ENCODE measurements around the gene SLBP. TPM values are rescaled to one million over a fixed set of nuclear protein-coding genes. Genes with fewer than 3 reads are reported as not detected.

Gene SLBP
- total and polyA plus RNA-seq, 2 donors from 2014 or later: 30.7 to 42.8 TPM

DNA sequence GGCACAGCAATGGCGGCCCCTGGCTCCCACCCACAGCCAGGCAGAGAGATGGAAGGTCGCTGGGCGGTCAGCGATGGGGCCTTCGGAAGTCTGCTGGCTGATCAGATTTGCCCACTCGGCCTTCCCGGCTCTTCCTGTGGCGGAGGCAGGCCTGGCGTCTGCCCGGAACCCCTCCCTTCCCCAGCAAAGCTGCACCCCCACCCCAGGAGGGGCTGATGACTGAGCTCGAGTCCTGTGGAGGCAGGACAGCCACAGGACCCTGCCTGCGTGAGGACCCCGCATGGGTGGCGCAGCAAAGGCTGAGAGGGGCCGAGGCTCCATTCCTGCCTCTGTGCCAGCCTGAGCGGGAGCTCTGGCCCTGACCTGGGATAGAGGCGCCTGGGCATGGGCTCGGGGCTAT lies 44.0 kb upstream of the SLBP start:
- H3K9ac ChIP-seq (ENCODE audit: low read length in 3 of 3): no peak overlapping the region
- intact Hi-C loops (cut with DNase I): no loop called here
- no peak overlapping the region for H3K27ac ChIP-seq (ENCODE audit: low read depth in 2 of 2, low read length in 2 of 2)
- no peak for DNase-seq
- H3K36me3 ChIP-seq (ENCODE audit: control insufficient read depth in 2 of 3, insufficient read depth in 3 of 3, low read length in 3 of 3): no peaks in the 10 kb centered on the region
- no peak for FAIRE-seq
- H3K4me3 ChIP-seq (ENCODE audit: low read length in 3 of 3): no peak overlapping the region
- TF ChIP-seq, protein P1, sequence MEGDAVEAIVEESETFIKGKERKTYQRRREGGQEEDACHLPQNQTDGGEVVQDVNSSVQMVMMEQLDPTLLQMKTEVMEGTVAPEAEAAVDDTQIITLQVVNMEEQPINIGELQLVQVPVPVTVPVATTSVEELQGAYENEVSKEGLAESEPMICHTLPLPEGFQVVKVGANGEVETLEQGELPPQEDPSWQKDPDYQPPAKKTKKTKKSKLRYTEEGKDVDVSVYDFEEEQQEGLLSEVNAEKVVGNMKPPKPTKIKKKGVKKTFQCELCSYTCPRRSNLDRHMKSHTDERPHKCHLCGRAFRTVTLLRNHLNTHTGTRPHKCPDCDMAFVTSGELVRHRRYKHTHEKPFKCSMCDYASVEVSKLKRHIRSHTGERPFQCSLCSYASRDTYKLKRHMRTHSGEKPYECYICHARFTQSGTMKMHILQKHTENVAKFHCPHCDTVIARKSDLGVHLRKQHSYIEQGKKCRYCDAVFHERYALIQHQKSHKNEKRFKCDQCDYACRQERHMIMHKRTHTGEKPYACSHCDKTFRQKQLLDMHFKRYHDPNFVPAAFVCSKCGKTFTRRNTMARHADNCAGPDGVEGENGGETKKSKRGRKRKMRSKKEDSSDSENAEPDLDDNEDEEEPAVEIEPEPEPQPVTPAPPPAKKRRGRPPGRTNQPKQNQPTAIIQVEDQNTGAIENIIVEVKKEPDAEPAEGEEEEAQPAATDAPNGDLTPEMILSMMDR (IDR thresholded peaks at IDR 0.05; ENCODE audit: borderline replicate concordance, extremely low read depth, insufficient read depth): no peak
- H3K9me3 ChIP-seq (ENCODE audit: control insufficient read depth in 2 of 3, insufficient read depth in 1 of 3, low read length in 3 of 3): no peaks in the 10 kb centered on the region
- no peaks in the 10 kb centered on the region for H3K27me3 ChIP-seq (ENCODE audit: control insufficient read depth, insufficient read depth, low read length)
- H3K4me1 ChIP-seq (ENCODE audit: control insufficient read depth in 2 of 3, insufficient read depth in 2 of 3, low read depth in 1 of 3, low read length in 3 of 3): peaks cover 0 to 2% (median 0%) of the 10 kb centered on the region in 3 donors

DNA sequence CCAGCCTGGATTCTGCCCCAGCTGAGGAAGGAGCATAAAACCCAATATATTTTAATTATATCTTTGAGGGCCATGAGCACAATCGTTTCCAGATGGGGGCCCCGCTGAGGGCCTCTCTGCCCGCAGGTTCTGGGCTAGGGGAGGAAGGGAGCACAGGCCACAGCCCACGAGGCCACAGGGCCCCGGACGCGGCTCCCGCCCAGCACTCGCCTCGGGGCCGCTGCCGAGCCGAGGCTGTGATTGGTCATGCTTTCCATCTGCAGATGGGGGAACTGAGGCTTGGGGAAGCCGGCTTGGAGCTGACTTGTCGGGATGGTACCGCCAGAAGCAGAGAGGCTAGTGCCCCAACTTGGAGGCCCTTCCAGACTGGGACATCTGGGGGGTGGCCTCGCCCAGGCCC lies 43.2 kb upstream of the SLBP start:
- no peaks in the 10 kb centered on the region for H3K36me3 ChIP-seq (ENCODE audit: control insufficient read depth in 2 of 3, insufficient read depth in 3 of 3, low read length in 3 of 3)
- H3K4me3 ChIP-seq (ENCODE audit: low read length in 3 of 3): no peak overlapping the region
- intact Hi-C loops (cut with DNase I): no loop called here
- H3K27ac ChIP-seq (ENCODE audit: low read depth in 2 of 2, low read length in 2 of 2): no peak overlapping the region
- DNase-seq: no peak
- H3K4me1 ChIP-seq (ENCODE audit: control insufficient read depth in 2 of 3, insufficient read depth in 2 of 3, low read depth in 1 of 3, low read length in 3 of 3): peaks cover 0 to 2% (median 0%) of the 10 kb centered on the region in 3 donors
- FAIRE-seq: no peak
- TF ChIP-seq, protein P1 (IDR thresholded peaks at IDR 0.05; ENCODE audit: borderline replicate concordance, extremely low read depth, insufficient read depth): no peak
- no peak overlapping the region for H3K9ac ChIP-seq (ENCODE audit: low read length in 3 of 3)
- no peaks in the 10 kb centered on the region for H3K27me3 ChIP-seq (ENCODE audit: control insufficient read depth, insufficient read depth, low read length)
- H3K9me3 ChIP-seq (ENCODE audit: control insufficient read depth in 2 of 3, insufficient read depth in 1 of 3, low read length in 3 of 3): no peaks in the 10 kb centered on the region

DNA sequence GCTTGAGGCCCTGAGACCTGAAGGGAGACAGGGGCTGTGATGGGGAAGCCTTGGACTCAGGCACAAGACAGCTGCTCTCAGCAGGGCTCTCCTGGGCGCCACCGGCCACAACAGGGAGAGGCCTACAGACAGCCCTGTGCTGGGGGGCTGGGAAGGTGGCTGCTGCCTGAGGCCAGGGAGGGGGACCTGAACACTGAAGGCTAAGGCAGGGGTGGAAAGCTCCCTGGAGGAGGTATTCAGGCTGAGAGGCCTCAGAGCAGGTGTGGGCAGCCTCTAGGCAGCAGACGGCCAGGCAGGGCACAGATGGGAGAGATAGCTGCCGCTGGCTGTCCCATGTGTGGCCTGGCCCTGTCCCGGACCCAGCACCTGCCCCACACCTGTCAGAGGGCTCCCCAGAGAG lies 42.2 kb upstream of the SLBP start:
- FAIRE-seq (no peak), DNase-seq (no peak)
- intact Hi-C loops (cut with DNase I): no loop called here
- Histone ChIP-seq H3K4me3 (ENCODE audit: low read length in 3 of 3) (no peak overlapping the region), H3K9me3 (ENCODE audit: control insufficient read depth in 2 of 3, insufficient read depth in 1 of 3, low read length in 3 of 3) (no peaks in the 10 kb centered on the region), H3K4me1 (ENCODE audit: control insufficient read depth in 2 of 3, insufficient read depth in 2 of 3, low read depth in 1 of 3, low read length in 3 of 3) (peaks cover 0 to 2% (median 0%) of the 10 kb centered on the region in 3 donors), H3K27me3 (ENCODE audit: control insufficient read depth, insufficient read depth, low read length) (no peaks in the 10 kb centered on the region), H3K36me3 (ENCODE audit: control insufficient read depth in 2 of 3, insufficient read depth in 3 of 3, low read length in 3 of 3) (no peaks in the 10 kb centered on the region), H3K27ac (ENCODE audit: low read depth in 2 of 2, low read length in 2 of 2) (no peak overlapping the region), H3K9ac (ENCODE audit: low read length in 3 of 3) (no peak overlapping the region)
- TF ChIP-seq, protein P1 (IDR thresholded peaks at IDR 0.05; ENCODE audit: borderline replicate concordance, extremely low read depth, insufficient read depth): no peak

DNA sequence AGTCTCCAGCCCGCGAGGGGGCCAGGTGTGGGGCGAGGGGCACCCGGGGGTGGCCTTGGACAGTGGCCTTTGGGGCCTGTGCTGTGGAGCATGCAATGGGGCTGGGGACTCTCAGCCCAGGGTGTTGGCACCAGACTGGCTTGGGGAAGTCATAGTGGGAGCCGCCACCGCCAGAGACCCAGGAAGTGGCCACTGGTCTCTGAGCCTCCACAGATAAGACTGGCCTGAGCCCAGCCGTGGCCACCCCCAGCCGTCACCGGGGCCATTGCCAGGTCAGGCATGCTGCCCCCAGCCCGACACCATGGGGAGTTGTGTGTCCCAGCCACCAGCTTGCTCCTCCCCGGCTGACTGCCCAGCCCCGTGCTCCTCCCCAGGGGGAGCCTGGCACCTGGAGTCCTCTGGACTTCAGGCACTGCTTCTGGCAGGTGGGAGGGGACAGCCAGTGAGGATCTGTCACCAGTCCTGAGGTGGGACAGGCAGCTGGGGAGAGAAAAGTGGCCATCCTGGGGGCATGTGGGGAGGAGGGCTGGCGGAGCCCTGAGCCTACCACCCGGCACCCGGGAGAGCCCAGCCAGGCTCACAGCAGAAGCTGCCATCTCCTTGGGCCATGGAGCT lies 41.7 kb upstream of the SLBP start:
- Histone ChIP-seq H3K36me3 (ENCODE audit: control insufficient read depth in 2 of 3, insufficient read depth in 3 of 3, low read length in 3 of 3) (no peaks in the 10 kb centered on the region), H3K4me3 (ENCODE audit: low read length in 3 of 3) (no peak overlapping the region), H3K9me3 (ENCODE audit: control insufficient read depth in 2 of 3, insufficient read depth in 1 of 3, low read length in 3 of 3) (no peaks in the 10 kb centered on the region), H3K27ac (ENCODE audit: low read depth in 2 of 2, low read length in 2 of 2) (no peak overlapping the region), H3K9ac (ENCODE audit: low read length in 3 of 3) (no peak overlapping the region), H3K27me3 (ENCODE audit: control insufficient read depth, insufficient read depth, low read length) (no peaks in the 10 kb centered on the region), H3K4me1 (ENCODE audit: control insufficient read depth in 2 of 3, insufficient read depth in 2 of 3, low read depth in 1 of 3, low read length in 3 of 3) (peaks cover 0 to 2% (median 0%) of the 10 kb centered on the region in 3 donors)
- FAIRE-seq (no peak), DNase-seq (peak in 2 of 5 donors; percentile 61 to 74)
- intact Hi-C loops (cut with DNase I): no loop called here
- TF ChIP-seq, protein P1 (IDR thresholded peaks at IDR 0.05; ENCODE audit: borderline replicate concordance, extremely low read depth, insufficient read depth): no peak

Measured in kidney (tissue), 14 donors.